Upper lobe of left lung (tissue), 6 donors: ENCODE results near the gene N4BP2L2. TPM values are rescaled to one million over a fixed set of nuclear protein-coding genes. Genes with fewer than 3 reads are reported as not detected.

Experiments used
- ATAC-seq, 2 donors: fragments of 200-7000 bp; cut with Tn5 transposase; one replicate each; pipeline ENCODE4 v1.9.1; 2022; ENCODE audit warnings: mild to moderate bottlenecking in 2 of 2, moderate library complexity in 2 of 2; ENCODE audit not compliant: low FRiP score in 2 of 2
- DNase-seq, 2 donors: peaks; one replicate each; pipeline ENCODE4 v3.0.0-alpha.2; 2019 to 2020
- H3K27ac ChIP-seq, 4 donors: fragments of 200-600 bp; sonication (generic); one replicate each; pipeline ENCODE4 v1.5.1; 2016 to 2019
- H3K27me3 ChIP-seq, 4 donors: fragments of 200-600 bp; sonication (generic); one replicate each; pipeline ENCODE4 v1.5.1; 2017 to 2019
- H3K36me3 ChIP-seq, 4 donors: fragments of 200-600 bp; sonication (generic); one replicate each; pipeline ENCODE4 v1.5.1; 2016 to 2019
- H3K4me1 ChIP-seq, 4 donors: fragments of 200-600 bp; sonication (generic); one replicate each; pipeline ENCODE4 v1.5.1; 2018 to 2019
- H3K4me3 ChIP-seq, 4 donors: fragments of 200-600 bp; sonication (generic); one replicate each; pipeline ENCODE4 v1.5.1; 2017 to 2019; ENCODE audit warnings: mild to moderate bottlenecking in 2 of 4, moderate library complexity in 1 of 4
- H3K9me3 ChIP-seq, 4 donors: fragments of 200-600 bp; sonication (generic); one replicate each; pipeline ENCODE4 v1.5.1; 2018 to 2019
- EP300 ChIP-seq, 4 donors: sonication (generic); formaldehyde crosslinking; IDR thresholded peaks; one replicate each; pipeline ENCODE4 v1.5.1; 2017; ENCODE audit warnings: antibody characterized with exemption in 4 of 4, control low read depth in 2 of 4
- POLR2A ChIP-seq, 4 donors: fragments of 450-650 bp; IDR thresholded peaks; one replicate each; pipeline ENCODE4 v1.5.1; 2016 to 2017; ENCODE audit warnings: antibody characterized with exemption in 4 of 4, mild to moderate bottlenecking in 2 of 4
- POLR2AphosphoS5 ChIP-seq, 2 donors: sonication (generic); formaldehyde crosslinking; IDR thresholded peaks; one replicate each; pipeline ENCODE4 v1.5.1; 2017; ENCODE audit warnings: antibody characterized with exemption in 2 of 2
- WGBS, 2 donors: methylation state at CpG; one replicate each; pipeline ENCODE4 v1.1.5; 2017 to 2018; 5-methylcytosine and 5-hydroxymethylcytosine counted together
- total RNA-seq, 6 donors: library from RNA; depleted of rRNA in 4 of 6; stranded (reverse); fragments of >200 nt in 4 of 6; gene quantifications; one replicate each; pipeline versions ENCODE4 v1.1.0 to v1.2.1, GENCODE V29; 2016 to 2021
- TF ChIP-seq, protein P1 (sequence below), 6 experiments: fragments of 450-650 bp in 4 of 6; fragments of 200-600 bp in 2 of 6; sonication (generic) in 2 of 6; IDR thresholded peaks; one replicate each; pipeline ENCODE4 v1.5.1; 2016 to 2019; ENCODE audit warnings: antibody characterized with exemption in 6 of 6
- donor health status: DM: no; HTN: no; CAD: no; lungs with moderate emphysema.
- donor health status: DM: no; HTN: yes; CAD: no; lungs with severe emphysema.

The N4BP2L2 gene
- total RNA-seq: 100 to 1,000 TPM in 5 of 6 donors, 10 to 100 TPM in 1; 93.7 to 583 (median 146) TPM

DNA sequence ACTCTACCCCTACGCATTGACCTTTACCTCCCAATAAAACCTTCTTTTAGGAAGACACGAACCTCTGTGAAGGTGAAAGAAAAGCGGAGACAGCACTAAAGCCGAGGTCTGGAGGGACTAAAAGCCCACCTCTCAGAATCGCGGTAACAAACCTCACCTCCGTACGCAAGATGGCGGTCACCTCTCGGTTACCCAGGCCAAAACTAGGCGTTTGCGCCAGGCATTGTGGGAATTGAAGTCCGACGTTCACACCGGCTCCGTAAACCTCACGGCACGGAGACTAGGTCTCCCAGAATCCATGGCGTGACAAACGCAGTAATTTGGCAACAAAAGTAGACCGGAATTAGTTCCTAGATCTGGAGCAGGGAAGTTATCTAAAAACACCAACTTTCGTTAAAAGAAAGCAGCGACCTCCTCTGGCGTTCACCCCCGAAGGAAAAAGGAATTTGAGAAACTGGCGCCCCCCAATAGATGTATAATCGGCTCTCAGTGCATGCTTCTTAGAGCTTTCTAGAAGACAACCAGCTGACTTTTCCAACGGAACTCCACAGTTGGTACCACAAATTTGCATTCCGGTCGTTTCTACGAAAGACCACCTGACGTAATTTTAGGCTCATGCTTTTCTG is at the start of gene N4BP2L2:
Gene N4BP2L2, minus strand, starts transcription at position 175 of the 626 bp plus-strand sequence. CDS start 1,768 bp downstream, outside the sequence.
- Histone ChIP-seq H3K4me3 (peak within 1 kb of the TSS; percentile 40 to 77 (median 60)), H3K4me1 (peaks cover 37 to 41% (median 39%) of the 10 kb centered on the region in 4 donors), H3K27ac (peak within 1 kb of the TSS; percentile 93 to 96 (median 95)), H3K36me3 (peaks cover 0 to 15% (median 3%) of the 10 kb centered on the region in 4 donors), H3K9me3 (no peaks in the 10 kb centered on the region), H3K27me3 (no peaks in the 10 kb centered on the region)
- TF ChIP-seq, protein P1, sequence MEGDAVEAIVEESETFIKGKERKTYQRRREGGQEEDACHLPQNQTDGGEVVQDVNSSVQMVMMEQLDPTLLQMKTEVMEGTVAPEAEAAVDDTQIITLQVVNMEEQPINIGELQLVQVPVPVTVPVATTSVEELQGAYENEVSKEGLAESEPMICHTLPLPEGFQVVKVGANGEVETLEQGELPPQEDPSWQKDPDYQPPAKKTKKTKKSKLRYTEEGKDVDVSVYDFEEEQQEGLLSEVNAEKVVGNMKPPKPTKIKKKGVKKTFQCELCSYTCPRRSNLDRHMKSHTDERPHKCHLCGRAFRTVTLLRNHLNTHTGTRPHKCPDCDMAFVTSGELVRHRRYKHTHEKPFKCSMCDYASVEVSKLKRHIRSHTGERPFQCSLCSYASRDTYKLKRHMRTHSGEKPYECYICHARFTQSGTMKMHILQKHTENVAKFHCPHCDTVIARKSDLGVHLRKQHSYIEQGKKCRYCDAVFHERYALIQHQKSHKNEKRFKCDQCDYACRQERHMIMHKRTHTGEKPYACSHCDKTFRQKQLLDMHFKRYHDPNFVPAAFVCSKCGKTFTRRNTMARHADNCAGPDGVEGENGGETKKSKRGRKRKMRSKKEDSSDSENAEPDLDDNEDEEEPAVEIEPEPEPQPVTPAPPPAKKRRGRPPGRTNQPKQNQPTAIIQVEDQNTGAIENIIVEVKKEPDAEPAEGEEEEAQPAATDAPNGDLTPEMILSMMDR (IDR thresholded peaks at IDR 0.05): peak in 3 of 6 experiments; percentile 6 to 38 (median 38)
- TF ChIP-seq POLR2A (IDR thresholded peaks at IDR 0.05) (peak in 3 of 4 donors; percentile 63 to 72 (median 67)), POLR2AphosphoS5 (IDR thresholded peaks at IDR 0.05) (peak; percentile 93), EP300 (IDR thresholded peaks at IDR 0.05) (no peak)
- ATAC-seq (peak; percentile 100), DNase-seq (peak in 1 of 2 donors; percentile 98)
- 1 to 3% methylated on average over 16 to 32 of the region's 32 CpGs for WGBS, 2 donors

DNA sequence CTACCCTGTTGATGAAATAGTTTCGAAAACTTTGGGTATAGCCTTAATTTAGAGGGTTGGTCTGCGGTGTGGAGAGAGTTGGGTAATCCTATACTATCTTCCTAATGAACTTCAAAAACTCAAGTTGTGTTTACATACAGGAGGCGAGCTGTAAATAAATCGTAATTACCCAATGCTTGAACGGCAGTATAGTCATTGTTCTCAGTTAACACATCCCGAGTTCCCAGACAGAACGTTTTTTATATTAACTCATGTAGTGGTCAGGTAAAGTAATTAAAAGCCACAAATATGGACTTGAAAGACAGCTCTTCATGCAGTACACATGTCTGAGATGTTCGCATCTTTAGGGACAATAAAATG is 49.2 kb upstream of the N4BP2L2 start:
- peak overlapping the region; percentile 51 to 91 (median 74) for H3K4me3 ChIP-seq
- H3K27me3 ChIP-seq: no peaks in the 10 kb centered on the region
- no peaks in the 10 kb centered on the region for H3K36me3 ChIP-seq
- TF ChIP-seq POLR2A (IDR thresholded peaks at IDR 0.05): no peak
- no peak for TF ChIP-seq EP300 (IDR thresholded peaks at IDR 0.05)
- TF ChIP-seq, protein P1 (IDR thresholded peaks at IDR 0.05): no peak
- no peak for TF ChIP-seq POLR2AphosphoS5 (IDR thresholded peaks at IDR 0.05)
- no peak for DNase-seq
- no peaks in the 10 kb centered on the region for H3K9me3 ChIP-seq
- H3K27ac ChIP-seq: peak overlapping the region; percentile 88 to 99 (median 94)
- WGBS, 2 donors: 1 to 2% methylated on average over 8 of the region's 8 CpGs
- no peak for ATAC-seq
- H3K4me1 ChIP-seq: peaks cover 15 to 32% (median 29%) of the 10 kb centered on the region in 4 donors

DNA sequence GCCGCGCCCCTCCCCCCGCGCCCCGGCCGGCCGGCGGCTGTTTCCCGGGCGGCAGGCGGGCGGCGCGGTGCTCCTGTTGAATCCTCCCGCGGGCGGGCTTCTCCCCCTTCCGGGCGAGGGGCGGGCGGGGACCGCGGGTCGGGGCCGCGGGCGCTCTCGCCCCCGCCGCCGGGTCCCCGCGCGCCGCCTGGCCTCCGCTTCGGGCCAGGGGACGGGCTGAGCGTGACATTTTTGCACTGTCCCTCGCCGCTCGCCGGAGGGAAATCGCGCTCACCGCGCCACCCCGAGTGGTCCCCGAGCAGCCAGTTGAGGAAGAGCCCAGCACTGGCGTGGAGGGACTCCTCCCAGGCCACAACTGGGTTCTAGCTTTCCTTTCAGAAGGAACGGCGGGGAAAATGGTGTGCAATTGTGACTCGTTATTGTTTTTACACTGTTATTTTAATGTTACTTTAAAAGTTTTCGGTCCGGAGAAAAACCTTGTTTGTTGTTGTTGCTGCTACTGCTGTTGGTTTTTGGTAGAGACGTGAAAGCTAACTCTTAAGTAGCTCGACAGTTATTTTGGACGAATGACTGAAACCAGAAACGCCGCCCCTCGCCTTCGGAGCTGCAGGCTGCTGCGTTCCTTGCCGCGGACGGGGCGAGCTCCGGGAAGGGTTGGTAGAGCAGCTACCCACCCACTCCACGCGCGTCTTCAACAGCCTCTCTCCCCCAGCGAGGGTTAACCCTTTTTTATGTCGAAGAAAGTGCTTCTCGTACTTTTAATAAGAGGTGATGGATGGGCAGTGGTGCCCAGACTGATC is 48.6 kb upstream of the N4BP2L2 start:
- peak; percentile 10 to 56 for TF ChIP-seq POLR2AphosphoS5 (IDR thresholded peaks at IDR 0.05)
- TF ChIP-seq, protein P1 (IDR thresholded peaks at IDR 0.05): peak in 4 of 6 experiments; percentile 14 to 45 (median 28)
- peak in 2 of 4 donors; percentile 22 to 44 for TF ChIP-seq POLR2A (IDR thresholded peaks at IDR 0.05)
- TF ChIP-seq EP300 (IDR thresholded peaks at IDR 0.05): no peak
- ATAC-seq: peak; percentile 63 to 64
- 0% methylated on average over 26 to 56 of the region's 74 CpGs for WGBS, 2 donors

DNA sequence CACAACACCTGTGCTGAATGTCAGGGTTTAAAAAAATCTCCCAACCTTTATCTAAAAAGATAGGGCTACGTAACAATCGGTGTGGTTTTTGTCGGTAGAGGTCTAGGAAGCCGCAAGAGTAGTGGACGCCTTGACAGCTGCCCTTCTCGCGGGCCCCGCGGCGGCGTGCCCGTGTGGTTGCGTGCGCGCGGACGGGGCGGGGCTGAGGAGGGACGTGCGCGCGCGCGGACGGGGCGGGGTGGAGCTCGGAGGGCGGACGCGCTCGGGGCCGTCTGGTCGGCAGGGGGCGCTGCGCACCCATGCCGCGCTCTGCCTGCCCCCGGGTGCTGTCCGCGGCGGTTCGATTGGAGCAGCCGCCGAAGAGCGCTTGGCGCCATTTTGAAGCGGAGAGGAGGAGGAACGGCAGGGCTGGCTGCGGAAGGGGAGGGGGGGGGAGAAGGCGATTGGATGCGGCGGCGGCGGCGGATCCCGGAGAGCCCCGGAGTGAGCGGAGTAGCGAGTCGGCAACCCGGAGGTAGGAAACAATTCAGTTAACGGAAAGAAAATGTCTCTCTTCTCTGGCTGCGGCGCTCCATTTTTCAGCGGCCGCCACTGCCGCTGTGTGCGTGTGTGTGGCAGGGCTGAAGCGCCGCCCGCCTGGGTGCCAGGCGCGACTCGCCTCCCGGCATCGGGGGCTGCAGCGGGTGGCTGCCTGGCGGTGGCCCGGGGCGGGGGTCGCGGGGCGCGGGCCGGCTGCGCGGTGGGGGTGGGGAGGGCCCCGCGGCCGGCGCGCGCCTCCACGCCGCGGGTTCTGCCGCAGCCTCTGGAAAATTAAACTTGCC is 47.7 kb upstream of the N4BP2L2 start, which contains the start of gene PDS5B:
Gene PDS5B, plus strand, starts transcription at position 373 of the 821 bp plus-strand sequence. CDS start 62,321 bp downstream, outside the sequence.
- TF ChIP-seq EP300 (IDR thresholded peaks at IDR 0.05) (no peak), POLR2A (IDR thresholded peaks at IDR 0.05) (peak in 3 of 4 donors; percentile 50 to 74 (median 56)), POLR2AphosphoS5 (IDR thresholded peaks at IDR 0.05) (peak; percentile 58 to 79)
- TF ChIP-seq, protein P1 (IDR thresholded peaks at IDR 0.05): peak; percentile 96 to 100 (median 100)
- DNase-seq (peak; percentile 97 to 99), ATAC-seq (peak; percentile 99 to 100)
- Histone ChIP-seq H3K27me3 (no peaks in the 10 kb centered on the region), H3K4me1 (peaks cover 11 to 32% (median 29%) of the 10 kb centered on the region in 4 donors), H3K27ac (peak within 1 kb of the TSS; percentile 88 to 99 (median 94)), H3K9me3 (no peaks in the 10 kb centered on the region), H3K4me3 (peak within 1 kb of the TSS; percentile 68 to 95 (median 85)), H3K36me3 (no peaks in the 10 kb centered on the region)
- 0% methylated on average over 21 to 56 of the region's 97 CpGs for WGBS, 2 donors

More for the DNA sequence above, 48.6 kb upstream of the N4BP2L2 start:
- peak overlapping the region; percentile 88 to 99 (median 94) for H3K27ac ChIP-seq
- DNase-seq: peak; percentile 86 to 93
- peaks cover 15 to 32% (median 29%) of the 10 kb centered on the region in 4 donors for H3K4me1 ChIP-seq
- H3K27me3 ChIP-seq: no peaks in the 10 kb centered on the region
- H3K36me3 ChIP-seq: no peaks in the 10 kb centered on the region
- H3K9me3 ChIP-seq: no peaks in the 10 kb centered on the region
- peak overlapping the region; percentile 51 to 91 (median 74) for H3K4me3 ChIP-seq
